OCI-LY3 (cell line): Measurements from ENCODE around the gene TMEM245.

Source experiments
- EZH2phosphoT487 ChIP-seq: fragments of 200-600 bp; shearing (Covaris generic); IDR thresholded peaks from 2 replicates; pipeline ENCODE4 v1.6.1; 2018; ENCODE audit warnings: antibody characterized with exemption, mixed run types, low read depth
- TF ChIP-seq, protein P1 (sequence below): fragments of 200-600, 300-600 bp; sonication (generic); IDR thresholded peaks from 2 replicates; pipeline ENCODE4 v1.5.1; 2014; ENCODE audit warnings: antibody characterized with exemption, low read length, low read depth

GRCh38 chr9:109139851-109140250, 20.1 kb upstream of the TMEM245 start:
- TF ChIP-seq, protein P1, sequence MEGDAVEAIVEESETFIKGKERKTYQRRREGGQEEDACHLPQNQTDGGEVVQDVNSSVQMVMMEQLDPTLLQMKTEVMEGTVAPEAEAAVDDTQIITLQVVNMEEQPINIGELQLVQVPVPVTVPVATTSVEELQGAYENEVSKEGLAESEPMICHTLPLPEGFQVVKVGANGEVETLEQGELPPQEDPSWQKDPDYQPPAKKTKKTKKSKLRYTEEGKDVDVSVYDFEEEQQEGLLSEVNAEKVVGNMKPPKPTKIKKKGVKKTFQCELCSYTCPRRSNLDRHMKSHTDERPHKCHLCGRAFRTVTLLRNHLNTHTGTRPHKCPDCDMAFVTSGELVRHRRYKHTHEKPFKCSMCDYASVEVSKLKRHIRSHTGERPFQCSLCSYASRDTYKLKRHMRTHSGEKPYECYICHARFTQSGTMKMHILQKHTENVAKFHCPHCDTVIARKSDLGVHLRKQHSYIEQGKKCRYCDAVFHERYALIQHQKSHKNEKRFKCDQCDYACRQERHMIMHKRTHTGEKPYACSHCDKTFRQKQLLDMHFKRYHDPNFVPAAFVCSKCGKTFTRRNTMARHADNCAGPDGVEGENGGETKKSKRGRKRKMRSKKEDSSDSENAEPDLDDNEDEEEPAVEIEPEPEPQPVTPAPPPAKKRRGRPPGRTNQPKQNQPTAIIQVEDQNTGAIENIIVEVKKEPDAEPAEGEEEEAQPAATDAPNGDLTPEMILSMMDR, result no peak
- TF ChIP-seq EZH2phosphoT487, result no peak
